Esophagus (tissue), 2 donors: ENCODE data around the gene NAA20. TPM values are rescaled to one million over a fixed set of nuclear protein-coding genes. Genes with fewer than 3 reads are reported as not detected.

Source experiments
- H3K27ac ChIP-seq, 2 donors: one replicate each; pipeline ENCODE4 v1.5.1; 2013; ENCODE audit warnings: low read depth in 2 of 2, mild to moderate bottlenecking in 2 of 2, inconsistent platforms in 1 of 2, low read length in 1 of 2, moderate library complexity in 1 of 2
- H3K27me3 ChIP-seq, 2 donors: one replicate each; pipeline ENCODE4 v1.6.1; 2013; ENCODE audit warnings: low read length in 2 of 2, control low read depth in 1 of 2, mild to moderate bottlenecking in 1 of 2; ENCODE audit not compliant: insufficient read depth in 2 of 2, control insufficient read depth in 1 of 2
- H3K36me3 ChIP-seq, 2 donors: one replicate each; pipeline ENCODE4 v1.6.1; 2013; ENCODE audit warnings: low read length in 1 of 2; ENCODE audit not compliant: control insufficient read depth in 2 of 2, insufficient read depth in 2 of 2
- H3K4me1 ChIP-seq, 2 donors: one replicate each; pipeline ENCODE4 v1.6.1; 2013; ENCODE audit warnings: low read length in 1 of 2; ENCODE audit not compliant: control insufficient read depth in 2 of 2, insufficient read depth in 2 of 2
- H3K4me3 ChIP-seq, 2 donors: one replicate each; pipeline ENCODE4 v1.5.1; 2013; ENCODE audit warnings: low read length in 2 of 2, mild to moderate bottlenecking in 2 of 2, low read depth in 1 of 2, moderate library complexity in 1 of 2
- H3K9me3 ChIP-seq, 2 donors: one replicate each; pipeline ENCODE4 v1.6.1; 2013; ENCODE audit warnings: mild to moderate bottlenecking in 2 of 2, low read depth in 1 of 2, low read length in 1 of 2, moderate library complexity in 1 of 2; ENCODE audit not compliant: control insufficient read depth in 2 of 2, insufficient read depth in 1 of 2
- WGBS, 2 donors: extraction: QIAGEN DNeasy Blood & Tissue Kit; methylation state at CpG; one replicate each; pipeline ENCODE4 v1.1.7; 2013; 5-methylcytosine and 5-hydroxymethylcytosine counted together
- polyA plus RNA-seq, 2 donors: library from polyadenylated mRNA; stranded (reverse); fragments of 200-250 nt; gene quantifications; one replicate each; pipeline ENCODE4 v1.2.3, GENCODE V29; 2013
- donor health status: healthy with polysubstance abuse.
- donor health status: Bipolar disorder and iron deficiency.

The NAA20 gene
- polyA plus RNA-seq, 2 donors = 186 to 388 TPM

DNA sequence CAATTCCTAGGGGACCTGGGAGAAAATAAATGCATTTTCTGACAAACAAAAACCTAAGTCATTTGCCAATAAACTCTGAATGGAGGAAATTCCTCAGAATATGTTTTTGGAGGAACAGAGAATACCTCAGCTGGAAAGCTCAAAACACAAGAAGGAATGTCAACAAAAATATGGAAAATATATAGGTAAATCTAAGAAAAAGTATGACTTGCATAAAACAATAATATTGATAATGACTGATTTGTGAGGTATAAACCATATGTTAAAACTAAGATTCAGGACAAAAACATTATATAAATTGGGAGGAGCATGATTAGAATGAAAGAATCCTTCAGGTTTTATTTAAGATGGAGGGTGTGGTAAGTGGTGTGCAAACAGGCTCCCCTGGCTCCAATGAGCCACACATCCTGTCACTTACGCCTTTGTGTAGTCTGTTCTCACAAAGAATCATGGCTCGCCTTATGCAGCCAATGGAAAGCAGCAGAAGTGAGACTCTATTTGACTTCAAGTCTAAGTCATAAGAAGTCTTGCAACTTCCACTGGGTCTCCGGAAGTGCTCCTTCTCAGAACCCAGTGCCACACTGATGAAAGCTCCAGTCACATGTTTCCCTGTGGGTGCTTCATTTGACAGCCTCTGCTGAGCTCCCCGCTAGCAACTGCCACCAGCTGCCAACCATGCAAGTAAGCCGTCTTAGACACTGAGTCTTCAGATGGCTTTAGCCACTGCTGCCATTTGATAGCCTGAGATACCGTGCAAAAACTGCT, 43.3 kb downstream of the NAA20 start:
- no peaks in the 10 kb centered on the region for H3K9me3 ChIP-seq
- no peaks in the 10 kb centered on the region for H3K36me3 ChIP-seq
- H3K4me1 ChIP-seq = no peaks in the 10 kb centered on the region
- 83 to 86% methylated on average over 6 of the region's 6 CpGs for WGBS, 2 donors
- H3K27ac ChIP-seq = no peak overlapping the region
- no peak overlapping the region for H3K4me3 ChIP-seq
- peaks cover 0 to 2% of the 10 kb centered on the region in 2 donors for H3K27me3 ChIP-seq

GRCh38 chr20:20063941-20064702, 47.0 kb downstream of the NAA20 start:
- H3K27me3 ChIP-seq = peaks cover 0 to 2% of the 10 kb centered on the region in 2 donors
- no peak overlapping the region for H3K4me3 ChIP-seq
- WGBS, 2 donors = 72 to 75% methylated on average over 12 of the region's 12 CpGs
- no peaks in the 10 kb centered on the region for H3K9me3 ChIP-seq
- no peaks in the 10 kb centered on the region for H3K4me1 ChIP-seq
- no peak overlapping the region for H3K27ac ChIP-seq
- H3K36me3 ChIP-seq = no peaks in the 10 kb centered on the region

DNA sequence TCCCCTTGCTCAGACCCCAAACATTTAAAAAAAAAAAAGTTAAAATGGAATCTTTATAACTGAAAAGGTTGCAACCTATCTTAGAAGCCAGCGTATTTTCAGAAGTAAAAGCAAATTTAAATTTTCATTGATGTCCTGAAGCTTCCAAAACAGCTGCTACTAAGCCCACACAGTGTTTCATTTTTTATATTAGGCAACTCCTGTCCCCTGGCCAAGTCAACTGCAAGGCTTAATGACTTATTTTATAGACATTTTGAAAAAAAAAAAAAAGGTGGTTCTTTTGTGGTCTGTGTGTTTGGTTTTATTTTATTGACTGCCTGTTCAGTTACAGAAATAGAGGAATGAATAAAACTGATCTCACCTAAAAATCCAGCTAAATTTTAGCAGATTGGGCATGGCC, 48.2 kb downstream of the NAA20 start:
- H3K4me3 ChIP-seq = no peak overlapping the region
- H3K36me3 ChIP-seq = no peaks in the 10 kb centered on the region
- H3K4me1 ChIP-seq = no peaks in the 10 kb centered on the region
- no peak overlapping the region for H3K27ac ChIP-seq
- peaks cover 0 to 2% of the 10 kb centered on the region in 2 donors for H3K27me3 ChIP-seq
- WGBS, 2 donors = 83% methylated on average over 1 of the region's 1 CpG
- H3K9me3 ChIP-seq = no peaks in the 10 kb centered on the region

DNA sequence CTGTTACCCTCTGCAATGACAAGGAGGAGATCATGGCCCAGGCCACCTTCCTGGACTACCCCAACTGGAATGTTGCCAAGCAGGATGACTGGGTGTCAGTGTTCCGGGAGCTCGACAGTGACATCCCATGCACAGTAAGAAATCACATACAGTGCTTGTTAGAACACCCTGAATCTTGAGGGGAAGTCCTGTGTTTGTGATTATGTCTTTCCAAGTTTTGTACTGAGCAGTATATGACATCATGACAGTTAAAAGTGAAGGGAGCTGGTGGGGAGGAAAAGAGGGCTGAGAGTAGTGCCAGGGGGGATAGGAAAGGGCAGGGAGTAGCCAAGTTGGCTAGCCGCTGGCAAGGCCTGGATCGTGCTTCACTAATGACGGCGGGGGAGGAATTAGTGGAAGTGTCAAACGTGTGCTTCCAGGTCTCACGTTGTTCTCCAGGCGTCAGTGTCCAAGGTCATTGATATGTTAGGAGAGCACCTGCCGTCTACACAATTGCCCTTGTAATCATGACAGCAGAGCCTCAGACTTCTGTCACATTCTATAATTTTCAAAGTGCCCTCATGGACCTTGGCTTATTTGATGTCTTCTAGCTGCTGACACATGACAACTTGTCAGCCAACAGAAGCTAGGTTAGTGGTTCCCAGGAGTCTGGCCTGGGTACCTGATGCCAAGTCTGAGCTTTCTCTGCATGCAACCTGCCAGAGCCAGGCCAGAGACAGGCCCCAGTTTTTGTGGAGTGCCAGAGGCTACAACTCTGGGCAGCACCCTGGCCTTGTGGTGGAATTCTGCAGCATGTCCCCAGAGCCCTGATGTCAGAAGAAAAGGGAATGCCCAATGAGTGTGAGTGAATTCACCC, 53.9 kb downstream of the NAA20 start:
- Histone ChIP-seq H3K36me3 (no peaks in the 10 kb centered on the region), H3K4me1 (no peaks in the 10 kb centered on the region), H3K4me3 (no peak overlapping the region), H3K27ac (no peak overlapping the region), H3K9me3 (no peaks in the 10 kb centered on the region), H3K27me3 (no peaks in the 10 kb centered on the region)
- WGBS, 2 donors = 62 to 64% methylated on average over 10 of the region's 10 CpGs

GRCh38 chr20:20073801-20074371, 56.7 kb downstream of the NAA20 start:
- Histone ChIP-seq H3K4me1 (no peaks in the 10 kb centered on the region), H3K4me3 (no peak overlapping the region), H3K9me3 (no peaks in the 10 kb centered on the region), H3K36me3 (no peaks in the 10 kb centered on the region), H3K27me3 (no peaks in the 10 kb centered on the region), H3K27ac (no peak overlapping the region)
- WGBS, 2 donors = 55 to 58% methylated on average over 15 of the region's 15 CpGs

DNA sequence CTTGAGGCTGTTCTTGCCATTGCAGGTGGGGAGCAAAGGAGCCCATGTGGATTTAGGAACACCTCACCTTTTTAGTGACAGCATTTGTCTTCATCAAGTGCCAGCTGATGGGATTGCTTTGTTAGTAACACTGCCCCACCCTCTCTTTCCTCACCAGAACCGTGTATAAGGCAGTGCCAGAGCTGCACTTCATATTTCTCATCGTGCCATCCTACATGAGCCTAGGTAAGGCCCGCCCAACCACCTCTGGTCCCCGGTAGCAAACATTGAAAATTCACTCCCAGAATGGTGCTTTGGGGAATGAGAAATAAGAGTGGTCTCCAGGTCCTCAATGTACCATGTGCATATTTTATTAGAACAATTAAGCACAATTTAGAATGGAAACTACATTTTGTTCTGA, 57.9 kb downstream of the NAA20 start:
- H3K4me1 ChIP-seq = no peaks in the 10 kb centered on the region
- H3K36me3 ChIP-seq = no peaks in the 10 kb centered on the region
- 73 to 81% methylated on average over 4 of the region's 4 CpGs for WGBS, 2 donors
- no peaks in the 10 kb centered on the region for H3K27me3 ChIP-seq
- H3K27ac ChIP-seq = no peak overlapping the region
- H3K4me3 ChIP-seq = no peak overlapping the region
- H3K9me3 ChIP-seq = no peaks in the 10 kb centered on the region

GRCh38 chr20:20076297-20077065, 59.3 kb downstream of the NAA20 start:
- H3K36me3 ChIP-seq = no peaks in the 10 kb centered on the region
- no peak overlapping the region for H3K4me3 ChIP-seq
- no peaks in the 10 kb centered on the region for H3K9me3 ChIP-seq
- no peaks in the 10 kb centered on the region for H3K27me3 ChIP-seq
- 76 to 84% methylated on average over 9 of the region's 9 CpGs for WGBS, 2 donors
- no peak overlapping the region for H3K27ac ChIP-seq
- H3K4me1 ChIP-seq = no peaks in the 10 kb centered on the region

DNA sequence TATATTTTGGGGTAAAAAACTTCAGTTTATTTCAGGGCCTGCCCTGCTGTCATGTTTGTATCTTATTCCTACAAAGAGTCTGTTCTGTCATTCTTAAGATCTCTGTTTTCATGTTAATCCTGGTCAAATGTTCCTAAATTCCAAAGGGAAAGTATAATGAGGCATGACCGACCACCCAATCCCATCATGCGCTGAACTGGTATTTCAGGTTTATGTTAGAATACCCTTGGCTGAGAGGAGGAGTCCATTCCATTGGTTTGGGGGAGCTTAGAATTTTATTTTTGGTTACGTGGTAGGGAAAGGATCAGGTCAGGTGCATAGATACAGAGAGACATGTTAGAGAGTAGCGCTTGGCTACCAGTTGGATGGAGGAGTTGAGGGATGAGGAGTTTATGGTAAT, 60.9 kb downstream of the NAA20 start:
- Histone ChIP-seq H3K4me1 (no peaks in the 10 kb centered on the region), H3K27me3 (no peaks in the 10 kb centered on the region)
- WGBS, 2 donors = 72 to 81% methylated on average over 4 of the region's 4 CpGs

More for the DNA sequence above, 60.9 kb downstream of the NAA20 start:
- Histone ChIP-seq H3K27ac (no peak overlapping the region), H3K9me3 (no peaks in the 10 kb centered on the region), H3K4me3 (no peak overlapping the region), H3K36me3 (no peaks in the 10 kb centered on the region)
